GM23248 (cell line): ENCODE data around the gene CCS. TPM values are rescaled to one million over a fixed set of nuclear protein-coding genes. Genes with fewer than 3 reads are reported as not detected.

Experiments used
- DNase-seq: peaks from one replicate; pipeline ENCODE4 v3.0.0-alpha.2; 2015
- H2AFZ ChIP-seq: fragments of 200-600 bp; sonication (generic); 2 replicates; pipeline ENCODE4 v1.6.1; 2016; ENCODE audit warnings: antibody characterized with exemption
- H3F3A ChIP-seq: fragments of 200-600 bp; sonication (generic); 2 replicates; pipeline ENCODE4 v1.6.1; 2016; ENCODE audit warnings: mild to moderate bottlenecking, antibody characterized with exemption, mixed run types; ENCODE audit not compliant: insufficient read depth
- H3K27ac ChIP-seq: fragments of 200-600 bp; sonication (generic); 2 replicates; pipeline ENCODE4 v1.5.1; 2016; ENCODE audit warnings: mild to moderate bottlenecking
- H3K27me3 ChIP-seq: fragments of 200-600 bp; sonication (generic); replicated peaks from 2 replicates; pipeline ENCODE4 v1.6.1; 2016; ENCODE audit warnings: mild to moderate bottlenecking; ENCODE audit not compliant: insufficient read depth
- H3K36me3 ChIP-seq: fragments of 200-600 bp; sonication (generic); 2 replicates; pipeline ENCODE4 v1.6.1; 2016; ENCODE audit warnings: low read depth, mild to moderate bottlenecking
- H3K4me1 ChIP-seq: fragments of 200-600 bp; sonication (generic); 2 replicates; pipeline ENCODE4 v1.6.1; 2016; ENCODE audit warnings: mild to moderate bottlenecking; ENCODE audit not compliant: insufficient read depth
- H3K4me2 ChIP-seq: fragments of 200-600 bp; sonication (generic); one replicate; pipeline ENCODE4 v1.6.1; 2016; ENCODE audit warnings: mild to moderate bottlenecking; ENCODE audit not compliant: unreplicated experiment
- H3K4me3 ChIP-seq: fragments of 200-600 bp; sonication (generic); 2 replicates; pipeline ENCODE4 v1.5.1; 2016; ENCODE audit warnings: mild to moderate bottlenecking
- H3K79me2 ChIP-seq: fragments of 200-600 bp; sonication (generic); 2 replicates; pipeline ENCODE4 v1.6.1; 2016; ENCODE audit warnings: mild to moderate bottlenecking; ENCODE audit not compliant: insufficient read depth
- H3K9ac ChIP-seq: fragments of 200-600 bp; sonication (generic); 2 replicates; pipeline ENCODE4 v1.6.1; 2016; ENCODE audit warnings: mild to moderate bottlenecking
- H3K9me2 ChIP-seq: fragments of 200-600 bp; sonication (generic); 2 replicates; pipeline ENCODE4 v1.6.1; 2016; ENCODE audit warnings: mixed run types, mild to moderate bottlenecking, moderate library complexity; ENCODE audit not compliant: insufficient read depth
- H3K9me3 ChIP-seq: fragments of 200-600 bp; sonication (generic); one replicate; pipeline ENCODE4 v1.6.1; 2017; ENCODE audit warnings: low read depth
- H4K20me1 ChIP-seq: fragments of 200-600 bp; sonication (generic); 2 replicates; pipeline ENCODE4 v1.6.0; 2016; ENCODE audit not compliant: insufficient read depth
- EZH2 ChIP-seq: fragments of 200-600 bp; sonication (generic); IDR thresholded peaks from 2 replicates; pipeline ENCODE4 v1.6.1; 2018; ENCODE audit warnings: antibody characterized with exemption, mild to moderate bottlenecking; ENCODE audit not compliant: insufficient read depth, poor library complexity, severe bottlenecking
- EZH2phosphoT487 ChIP-seq: fragments of 200-600 bp; sonication (generic); IDR thresholded peaks from 2 replicates; pipeline ENCODE4 v1.6.1; 2018; ENCODE audit warnings: antibody characterized with exemption, moderate library complexity, mild to moderate bottlenecking, low read depth; ENCODE audit not compliant: insufficient read depth
- WGBS, 2 experiments: methylation state at CpG; one replicate each; pipeline ENCODE4 v1.1.6; 2015 to 2017; ENCODE audit warnings: low lambda C conversion rate in 2 of 2, low coverage in 1 of 2; ENCODE audit errors: missing lambda C conversion rate in 2 of 2; 5-methylcytosine and 5-hydroxymethylcytosine counted together
- in situ Hi-C: fragments of 300-500 bp; cut with MboI; formaldehyde crosslinking; loops from 2 replicates; pipeline ENCODE4 v1.15.0; 2020
- polyA plus RNA-seq: library from polyadenylated mRNA; unstranded; fragments of >200 nt; fragmentation: Nextera tagmentation; extraction: Ambion mirVana; gene quantifications from 2 replicates; pipeline ENCODE4 v1.2.1, GENCODE V29; 2016
- total RNA-seq: library from RNA; depleted of rRNA; stranded (reverse); fragments of >200 nt; shearing (Covaris generic); gene quantifications from 2 replicates; pipeline ENCODE4 v1.2.3, GENCODE V29; 2014

Gene CCS
- total and polyA plus RNA-seq, 2 experiments from 2014 or later, result 28.0 to 44.2 TPM

GRCh38 chr11:66570079-66570849, 22.7 kb upstream of the CCS start:
- no peaks in the 10 kb centered on the region for H3K9me3 ChIP-seq
- H3K4me3 ChIP-seq, result no peak overlapping the region
- no peaks in the 10 kb centered on the region for H4K20me1 ChIP-seq
- H3K9me2 ChIP-seq, result no peaks in the 10 kb centered on the region
- in situ Hi-C loops, result no loop called here
- DNase-seq, result no peak
- no peak overlapping the region for H2AFZ ChIP-seq
- TF ChIP-seq EZH2 (no peak), EZH2phosphoT487 (no peak)
- no peak overlapping the region for H3K9ac ChIP-seq
- H3K27ac ChIP-seq, result no peak overlapping the region
- 41 to 45% methylated on average over 5 of the region's 5 CpGs for WGBS, 2 experiments
- H3K4me2 ChIP-seq, result no peak overlapping the region
- no peaks in the 10 kb centered on the region for H3F3A ChIP-seq
- H3K36me3 ChIP-seq, result no peaks in the 10 kb centered on the region
- no peaks in the 10 kb centered on the region for H3K79me2 ChIP-seq
- 0 out of 2 replicates have a peak, but pooled peaks cover 3% of the 10 kb centered on the region for H3K27me3 ChIP-seq
- peaks cover 2% of the 10 kb centered on the region; the same call in 1 of the 2 replicates for H3K4me1 ChIP-seq

- in situ Hi-C loops, result no loop called here
- H3K27ac ChIP-seq, result no peak overlapping the region
- no peak overlapping the region for H3K4me2 ChIP-seq
- H3K79me2 ChIP-seq, result no peaks in the 10 kb centered on the region
- H3K4me3 ChIP-seq, result no peak overlapping the region
- H4K20me1 ChIP-seq, result no peaks in the 10 kb centered on the region
- no peak for TF ChIP-seq EZH2
- TF ChIP-seq EZH2phosphoT487, result no peak
- 0 out of 2 replicates have a peak, but pooled peaks cover 3% of the 10 kb centered on the region for H3K27me3 ChIP-seq
- H2AFZ ChIP-seq, result no peak overlapping the region
- peaks cover 2% of the 10 kb centered on the region; the same call in 1 of the 2 replicates for H3K4me1 ChIP-seq
- no peaks in the 10 kb centered on the region for H3F3A ChIP-seq
- WGBS, 2 experiments, result 46 to 49% methylated on average over 2 of the region's 2 CpGs
- no peaks in the 10 kb centered on the region for H3K36me3 ChIP-seq
- no peaks in the 10 kb centered on the region for H3K9me2 ChIP-seq
- no peak for DNase-seq
- no peak overlapping the region for H3K9ac ChIP-seq
- no peaks in the 10 kb centered on the region for H3K9me3 ChIP-seq
Observed at GRCh38 chr11:66570850-66571180, 22.2 kb upstream of the CCS start.

GRCh38 chr11:66579017-66579606, 13.9 kb upstream of the CCS start:
- Histone ChIP-seq H3K9me3 (no peaks in the 10 kb centered on the region), H3K27ac (no peak overlapping the region), H3K9ac (no peak overlapping the region), H4K20me1 (no peaks in the 10 kb centered on the region), H3K36me3 (no peaks in the 10 kb centered on the region), H3K79me2 (no peaks in the 10 kb centered on the region), H3K4me1 (no peaks in the 10 kb centered on the region), H3K4me2 (peak overlapping the region; percentile 51), H3K9me2 (no peaks in the 10 kb centered on the region), H2AFZ (peak overlapping the region; percentile 53), H3K27me3 (0 out of 2 replicates have a peak, but pooled peaks cover 2% of the 10 kb centered on the region), H3K4me3 (peak overlapping the region; percentile 41; the same call in 1 of the 2 replicates), H3F3A (no peaks in the 10 kb centered on the region)
- WGBS, 2 experiments, result 7 to 9% methylated on average over 22 to 25 of the region's 25 CpGs
- DNase-seq, result peak; percentile 94
- in situ Hi-C loops, result loop anchor here (25.0 kb wide), 1 partner anchor 258 kb away; the partner anchor contains the start of gene RCE1
- TF ChIP-seq EZH2phosphoT487 (no peak), EZH2 (no peak)

- in situ Hi-C loops, result loop anchor here (25.0 kb wide), 1 partner anchor 256 kb away; the partner anchor contains the start of gene RCE1
- peak; percentile 6 for DNase-seq
- Histone ChIP-seq H3K27me3 (no peaks in the 10 kb centered on the region), H4K20me1 (no peaks in the 10 kb centered on the region), H3K4me1 (no peaks in the 10 kb centered on the region), H3K9ac (no peak overlapping the region), H3K4me3 (no peak overlapping the region), H3K4me2 (no peak overlapping the region), H3K79me2 (no peaks in the 10 kb centered on the region), H3K27ac (no peak overlapping the region), H3K9me3 (no peaks in the 10 kb centered on the region), H3F3A (no peaks in the 10 kb centered on the region), H2AFZ (no peak overlapping the region), H3K36me3 (no peaks in the 10 kb centered on the region), H3K9me2 (no peaks in the 10 kb centered on the region)
- WGBS, 2 experiments, result 86 to 88% methylated on average over 4 to 5 of the region's 5 CpGs
- TF ChIP-seq EZH2, result no peak
- no peak for TF ChIP-seq EZH2phosphoT487
Observed at GRCh38 chr11:66580803-66581202, 12.2 kb upstream of the CCS start.
